NCI-H510A treated with DMSO at 0.1 percent for 48 hours (cell line): ENCODE measurements around the gene KDM7A.

Source experiments
- DNase-seq: peaks from one replicate; lab custom pipeline; 2025; lab: John Stamatoyannopoulos, UW

Gene KDM7A

GRCh38 chr7:140084972-140085371 is 91.8 kb downstream of the KDM7A start:
- DNase-seq: no peak

GRCh38 chr7:140084142-140084655 is 92.6 kb downstream of the KDM7A start:
- DNase-seq: no peak

- no peak for DNase-seq
Observed at GRCh38 chr7:140082770-140083169, 94.0 kb downstream of the KDM7A start.

GRCh38 chr7:140081774-140082425 is 94.9 kb downstream of the KDM7A start:
- no peak for DNase-seq

- no peak for DNase-seq
Observed at GRCh38 chr7:140080919-140081318, 95.9 kb downstream of the KDM7A start.

GRCh38 chr7:140079121-140079536 is 97.7 kb downstream of the KDM7A start:
- DNase-seq: no peak

GRCh38 chr7:140078392-140078791 is 98.4 kb downstream of the KDM7A start:
- DNase-seq: peak; percentile 11

- DNase-seq: no peak
Observed at GRCh38 chr7:140074780-140075179, 102.0 kb downstream of the KDM7A start.

- DNase-seq: no peak
Observed at GRCh38 chr7:140070546-140070945, 106.2 kb downstream of the KDM7A start.

- no peak for DNase-seq
Observed at GRCh38 chr7:140069298-140069949, 107.4 kb downstream of the KDM7A start.

GRCh38 chr7:140068033-140068432 is 108.8 kb downstream of the KDM7A start:
- DNase-seq: no peak

GRCh38 chr7:140067052-140067451 is 109.7 kb downstream of the KDM7A start:
- no peak for DNase-seq

- peak; percentile 65 for DNase-seq
Observed at GRCh38 chr7:140062528-140063299, 114.1 kb downstream of the KDM7A start, which contains the start of gene PARP12. PARP12 (minus strand) TSS chr7:140062951; CDS start chr7:140062847, 104 bp downstream.

GRCh38 chr7:140062118-140062527 is 114.7 kb downstream of the KDM7A start:
- no peak for DNase-seq

- no peak for DNase-seq
Observed at GRCh38 chr7:140061607-140061930, 115.2 kb downstream of the KDM7A start.

- peak; percentile 19 for DNase-seq
Observed at GRCh38 chr7:140060788-140061606, 115.8 kb downstream of the KDM7A start.

GRCh38 chr7:140060243-140060630 is 116.5 kb downstream of the KDM7A start:
- no peak for DNase-seq

- DNase-seq: no peak
Observed at GRCh38 chr7:140059273-140060242, 117.2 kb downstream of the KDM7A start.

GRCh38 chr7:140058517-140058916 is 118.3 kb downstream of the KDM7A start:
- DNase-seq: no peak

- DNase-seq: no peak
Observed at GRCh38 chr7:140057143-140057535, 119.6 kb downstream of the KDM7A start.
